Measurements from ENCODE around the gene TCP11.

Gene TCP11

GRCh38 chr6:35128042-35128441 is 13.1 kb downstream of the TCP11 start:
- no peaks in the 10 kb centered on the region for H3K9me2 ChIP-seq (replicated peaks; ENCODE audit: control insufficient read depth, low read length)
- TF ChIP-seq, protein P1, sequence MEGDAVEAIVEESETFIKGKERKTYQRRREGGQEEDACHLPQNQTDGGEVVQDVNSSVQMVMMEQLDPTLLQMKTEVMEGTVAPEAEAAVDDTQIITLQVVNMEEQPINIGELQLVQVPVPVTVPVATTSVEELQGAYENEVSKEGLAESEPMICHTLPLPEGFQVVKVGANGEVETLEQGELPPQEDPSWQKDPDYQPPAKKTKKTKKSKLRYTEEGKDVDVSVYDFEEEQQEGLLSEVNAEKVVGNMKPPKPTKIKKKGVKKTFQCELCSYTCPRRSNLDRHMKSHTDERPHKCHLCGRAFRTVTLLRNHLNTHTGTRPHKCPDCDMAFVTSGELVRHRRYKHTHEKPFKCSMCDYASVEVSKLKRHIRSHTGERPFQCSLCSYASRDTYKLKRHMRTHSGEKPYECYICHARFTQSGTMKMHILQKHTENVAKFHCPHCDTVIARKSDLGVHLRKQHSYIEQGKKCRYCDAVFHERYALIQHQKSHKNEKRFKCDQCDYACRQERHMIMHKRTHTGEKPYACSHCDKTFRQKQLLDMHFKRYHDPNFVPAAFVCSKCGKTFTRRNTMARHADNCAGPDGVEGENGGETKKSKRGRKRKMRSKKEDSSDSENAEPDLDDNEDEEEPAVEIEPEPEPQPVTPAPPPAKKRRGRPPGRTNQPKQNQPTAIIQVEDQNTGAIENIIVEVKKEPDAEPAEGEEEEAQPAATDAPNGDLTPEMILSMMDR (IDR thresholded peaks at IDR 0.05; ENCODE audit: low read depth, low read length, poor library complexity, severe bottlenecking): no peak
- TF ChIP-seq EZH2phosphoT487 (IDR thresholded peaks at IDR 0.05; ENCODE audit: borderline replicate concordance, low read length): no peak

GRCh38 chr6:35124356-35124755 is 16.8 kb downstream of the TCP11 start:
- H3K27me3 ChIP-seq (ENCODE audit: control insufficient read depth, low read length): peaks cover 25% of the 10 kb centered on the region
- no peak overlapping the region for H3K4me3 ChIP-seq (ENCODE audit: low read length)
- H3K79me2 ChIP-seq (ENCODE audit: control insufficient read depth, low read length): no peaks in the 10 kb centered on the region
- TF ChIP-seq EZH2phosphoT487 (IDR thresholded peaks at IDR 0.05; ENCODE audit: borderline replicate concordance, low read length): no peak
- TF ChIP-seq, protein P1 (IDR thresholded peaks at IDR 0.05; ENCODE audit: low read depth, low read length, poor library complexity, severe bottlenecking): no peak
- no peaks in the 10 kb centered on the region for H3K9me2 ChIP-seq (replicated peaks; ENCODE audit: control insufficient read depth, low read length)
- no peak overlapping the region for H3K4me2 ChIP-seq (ENCODE audit: low read length)
- no peaks in the 10 kb centered on the region for H3K36me3 ChIP-seq (ENCODE audit: control insufficient read depth, low read length)
- no peaks in the 10 kb centered on the region for H3K4me1 ChIP-seq (ENCODE audit: control insufficient read depth, low read length)
- no peaks in the 10 kb centered on the region for H3F3A ChIP-seq (ENCODE audit: control insufficient read depth, insufficient read depth)
- H3K9me3 ChIP-seq (ENCODE audit: control insufficient read depth, insufficient read depth, low read length): no peaks in the 10 kb centered on the region
- no peak overlapping the region for H3K27ac ChIP-seq (ENCODE audit: low read depth, low read length)
- no peaks in the 10 kb centered on the region for H4K20me1 ChIP-seq (ENCODE audit: control insufficient read depth, insufficient read depth, low read depth, low read length)

More at GRCh38 chr6:35128042-35128441, 13.1 kb downstream of the TCP11 start:
- no peaks in the 10 kb centered on the region for H3K9me3 ChIP-seq (ENCODE audit: control insufficient read depth, insufficient read depth, low read length)
- H3K4me2 ChIP-seq (ENCODE audit: low read length): no peak overlapping the region
- no peak overlapping the region for H3K4me3 ChIP-seq (ENCODE audit: low read length)
- no peaks in the 10 kb centered on the region for H3K36me3 ChIP-seq (ENCODE audit: control insufficient read depth, low read length)
- no peaks in the 10 kb centered on the region for H4K20me1 ChIP-seq (ENCODE audit: control insufficient read depth, insufficient read depth, low read depth, low read length)
- H3K27ac ChIP-seq (ENCODE audit: low read depth, low read length): no peak overlapping the region
- no peaks in the 10 kb centered on the region for H3K79me2 ChIP-seq (ENCODE audit: control insufficient read depth, low read length)
- H3K27me3 ChIP-seq (ENCODE audit: control insufficient read depth, low read length): peaks cover 32% of the 10 kb centered on the region
- H3K4me1 ChIP-seq (ENCODE audit: control insufficient read depth, low read length): no peaks in the 10 kb centered on the region
- no peaks in the 10 kb centered on the region for H3F3A ChIP-seq (ENCODE audit: control insufficient read depth, insufficient read depth)

DNA sequence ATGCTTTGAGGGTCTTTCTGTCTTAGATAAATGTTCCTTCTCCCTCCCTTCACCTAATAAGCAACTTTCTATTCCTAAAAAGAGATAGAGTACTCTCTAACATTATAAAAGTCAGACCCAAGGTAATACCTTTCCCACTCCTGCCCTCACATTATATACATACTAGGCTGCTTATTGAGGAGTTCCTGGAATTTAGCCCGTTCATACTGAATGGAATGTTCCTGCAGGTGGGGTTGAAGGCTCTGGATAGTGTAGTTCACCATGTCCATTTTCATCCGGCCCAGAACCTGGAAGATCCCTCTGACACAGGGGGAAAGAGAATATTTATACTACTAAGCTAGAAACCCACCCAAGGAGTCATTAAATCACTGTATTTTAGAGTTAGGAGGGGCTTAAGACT is 20.4 kb downstream of the TCP11 start:
- H3K4me2 ChIP-seq (ENCODE audit: low read length): no peak overlapping the region
- no peak overlapping the region for H3K27ac ChIP-seq (ENCODE audit: low read depth, low read length)
- H3K27me3 ChIP-seq (ENCODE audit: control insufficient read depth, low read length): no peaks in the 10 kb centered on the region; the same call in 1 of the 2 replicates
- no peak overlapping the region for H3K4me3 ChIP-seq (ENCODE audit: low read length)
- H3K9me3 ChIP-seq (ENCODE audit: control insufficient read depth, insufficient read depth, low read length): no peaks in the 10 kb centered on the region
- no peaks in the 10 kb centered on the region for H3K36me3 ChIP-seq (ENCODE audit: control insufficient read depth, low read length)
- no peaks in the 10 kb centered on the region for H4K20me1 ChIP-seq (ENCODE audit: control insufficient read depth, insufficient read depth, low read depth, low read length)
- TF ChIP-seq EZH2phosphoT487 (IDR thresholded peaks at IDR 0.05; ENCODE audit: borderline replicate concordance, low read length): no peak
- TF ChIP-seq, protein P1 (IDR thresholded peaks at IDR 0.05; ENCODE audit: low read depth, low read length, poor library complexity, severe bottlenecking): no peak
- H3F3A ChIP-seq (ENCODE audit: control insufficient read depth, insufficient read depth): no peaks in the 10 kb centered on the region
- no peaks in the 10 kb centered on the region for H3K4me1 ChIP-seq (ENCODE audit: control insufficient read depth, low read length)
- no peaks in the 10 kb centered on the region for H3K79me2 ChIP-seq (ENCODE audit: control insufficient read depth, low read length)
- H3K9me2 ChIP-seq (replicated peaks; ENCODE audit: control insufficient read depth, low read length): no peaks in the 10 kb centered on the region

Data from DOHH2 (cell line).